Measurements from ENCODE around the gene ZBED4.

The ZBED4 gene

DNA sequence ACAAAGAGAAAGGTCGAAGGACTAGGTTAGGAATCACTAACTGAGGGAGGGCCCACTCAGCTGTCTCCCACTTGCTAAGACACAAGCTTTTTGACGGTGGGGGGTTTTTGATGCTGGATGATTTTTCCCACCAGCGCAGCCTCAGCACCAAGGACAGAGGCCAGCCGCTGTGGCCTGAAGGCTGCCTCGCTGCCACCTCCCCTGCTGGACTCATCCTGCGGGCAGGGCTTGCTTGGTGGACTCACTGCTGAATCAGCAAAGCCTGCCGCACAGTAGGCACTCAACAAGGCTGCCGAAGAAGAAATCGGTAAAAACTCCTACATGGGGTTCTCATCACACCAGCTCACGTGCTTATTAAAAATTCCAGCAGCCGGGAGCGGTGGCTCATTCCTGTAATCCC lies 62.0 kb downstream of the ZBED4 start:
- TF ChIP-seq CTCF (IDR thresholded peaks at IDR 0.05; ENCODE audit: insufficient read depth, low read length, poor library complexity, severe bottlenecking): no peak
- Histone ChIP-seq H3K27me3 (replicated peaks; ENCODE audit: control insufficient read depth, insufficient read depth, low read length) (no peaks in the 10 kb centered on the region), H3K36me3 (ENCODE audit: control insufficient read depth, insufficient read depth, low read length) (peaks cover 18% of the 10 kb centered on the region), H3K4me3 (replicated peaks; ENCODE audit: low read depth, low read length) (no peak overlapping the region)
- DNase-seq (ENCODE audit: extremely low read depth, insufficient read length): no peak

DNA sequence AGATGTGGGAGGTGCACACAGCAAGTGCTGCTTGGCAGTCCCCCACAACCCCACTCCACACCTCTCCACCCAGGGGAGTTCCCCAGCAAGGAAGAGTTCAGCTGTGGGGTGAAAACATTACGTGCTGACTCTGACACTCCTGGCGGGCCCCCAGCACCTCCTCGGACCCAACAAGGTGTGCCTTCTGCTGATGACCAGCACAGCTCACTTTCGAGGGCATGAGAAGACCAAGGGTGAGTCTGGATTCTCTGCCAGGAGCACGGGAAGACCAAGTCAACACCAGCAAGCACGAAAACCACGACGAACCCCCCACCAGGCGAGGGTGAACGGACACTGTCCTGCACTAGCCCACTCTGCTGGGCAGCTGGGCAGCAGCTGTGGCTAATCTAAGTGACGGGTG lies 63.2 kb downstream of the ZBED4 start:
- Histone ChIP-seq H3K4me3 (replicated peaks; ENCODE audit: low read depth, low read length) (no peak overlapping the region), H3K36me3 (ENCODE audit: control insufficient read depth, insufficient read depth, low read length) (peaks cover 26% of the 10 kb centered on the region), H3K27me3 (replicated peaks; ENCODE audit: control insufficient read depth, insufficient read depth, low read length) (no peaks in the 10 kb centered on the region)
- no peak for TF ChIP-seq CTCF (IDR thresholded peaks at IDR 0.05; ENCODE audit: insufficient read depth, low read length, poor library complexity, severe bottlenecking)
- no peak for DNase-seq (ENCODE audit: extremely low read depth, insufficient read length)

DNA sequence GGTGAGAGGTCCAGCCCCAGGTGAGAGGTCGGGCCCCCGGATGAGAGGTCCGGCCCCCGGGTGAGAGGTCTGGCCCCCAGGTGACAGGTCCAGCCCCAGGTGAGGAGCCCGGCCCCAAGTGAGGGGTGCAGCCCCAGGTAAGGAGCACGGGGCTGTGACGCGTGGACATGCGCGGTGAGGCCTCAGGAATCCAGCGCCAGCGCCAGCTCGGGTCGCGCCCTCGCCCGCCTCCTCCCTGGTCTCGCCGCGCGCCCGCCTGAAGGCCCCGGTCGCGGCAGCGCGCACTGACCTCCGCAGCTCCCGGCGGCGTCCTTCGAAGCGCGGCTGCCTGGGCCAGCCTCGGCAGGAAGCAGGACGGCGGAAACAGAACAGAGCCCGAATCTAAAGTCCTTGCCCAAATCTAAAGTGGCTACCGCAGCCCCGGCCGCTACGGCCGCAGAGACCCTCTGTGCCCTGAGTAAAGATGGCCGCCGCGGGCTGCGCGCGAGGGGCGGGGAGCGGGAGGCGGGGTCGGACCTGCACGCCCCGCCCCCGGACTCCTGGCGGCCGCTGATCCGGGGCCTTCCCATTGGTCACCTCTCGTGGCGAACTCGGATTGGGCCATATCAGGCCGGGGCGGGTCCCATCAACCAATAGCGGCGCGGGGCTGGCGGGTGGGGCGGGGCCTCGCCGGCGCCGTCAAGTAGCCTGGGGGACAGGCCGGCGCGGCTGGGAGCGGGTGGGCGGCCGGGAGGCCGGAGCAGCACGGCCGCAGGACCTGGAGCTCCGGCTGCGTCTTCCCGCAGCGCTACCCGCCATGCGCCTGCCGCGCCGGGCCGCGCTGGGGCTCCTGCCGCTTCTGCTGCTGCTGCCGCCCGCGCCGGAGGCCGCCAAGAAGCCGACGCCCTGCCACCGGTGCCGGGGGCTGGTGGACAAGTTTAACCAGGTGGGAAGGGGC lies 64.6 kb downstream of the ZBED4 start, which contains the start of the genes ALG12 and CRELD2:
TSS of gene ALG12 (minus strand) at position 465 of the 937 bp plus-strand sequence. CDS start 4,673 bp downstream, outside the sequence.
TSS of gene CRELD2 (plus strand) at position 661 of the 937 bp plus-strand sequence. CDS start at position 797, 136 bp downstream.
- peak; percentile 97 for DNase-seq (ENCODE audit: extremely low read depth, insufficient read length)
- peak within 1 kb of the TSS; percentile 95 for H3K4me3 ChIP-seq (replicated peaks; ENCODE audit: low read depth, low read length)
- TF ChIP-seq CTCF (IDR thresholded peaks at IDR 0.05; ENCODE audit: insufficient read depth, low read length, poor library complexity, severe bottlenecking): no peak
- peaks cover 24% of the 10 kb centered on the region for H3K36me3 ChIP-seq (ENCODE audit: control insufficient read depth, insufficient read depth, low read length)
- no peaks in the 10 kb centered on the region for H3K27me3 ChIP-seq (replicated peaks; ENCODE audit: control insufficient read depth, insufficient read depth, low read length)

DNA sequence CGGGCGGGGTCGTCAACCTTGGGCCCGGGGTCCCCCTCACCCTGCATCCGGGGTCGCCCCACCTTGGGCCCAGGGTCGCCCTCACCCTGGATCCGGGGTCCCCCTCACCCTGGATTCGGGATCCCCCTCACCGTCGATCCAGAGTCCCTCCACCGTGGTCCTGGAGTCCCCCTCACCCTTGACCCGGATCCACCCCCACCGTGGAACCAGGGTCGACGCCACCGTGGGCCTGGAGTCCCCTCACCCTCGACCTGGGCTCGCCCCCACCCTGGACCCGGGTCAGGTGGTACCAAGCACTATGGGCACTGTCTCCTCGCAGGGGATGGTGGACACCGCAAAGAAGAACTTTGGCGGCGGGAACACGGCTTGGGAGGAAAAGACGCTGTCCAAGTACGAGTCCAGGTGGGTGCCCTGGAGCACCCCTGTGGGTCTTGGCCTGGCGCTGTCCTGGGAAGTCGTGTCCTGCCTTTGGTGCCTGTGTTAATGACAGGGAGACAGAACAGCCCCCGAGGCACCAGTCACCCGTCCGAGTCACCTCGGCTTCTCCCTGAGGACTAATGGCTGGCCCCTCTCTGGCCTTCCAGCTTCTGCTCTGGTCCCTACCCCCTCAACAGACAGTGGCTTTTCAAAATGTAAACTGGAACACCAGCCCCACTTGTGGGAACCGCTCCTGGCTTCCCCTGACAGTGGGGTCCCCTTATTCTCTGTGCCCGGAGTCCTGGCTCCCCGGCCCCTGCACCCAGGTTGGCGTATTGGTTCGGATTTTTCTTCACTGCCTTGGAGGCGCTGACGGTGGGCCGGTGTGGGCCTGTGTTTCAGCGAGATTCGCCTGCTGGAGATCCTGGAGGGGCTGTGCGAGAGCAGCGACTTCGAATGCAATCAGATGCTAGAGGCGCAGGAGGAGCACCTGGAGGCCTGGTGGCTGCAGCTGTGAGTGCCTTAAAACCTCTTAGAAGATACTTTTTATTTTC lies 65.6 kb downstream of the ZBED4 start:
- no peak for DNase-seq (ENCODE audit: extremely low read depth, insufficient read length)
- Histone ChIP-seq H3K27me3 (replicated peaks; ENCODE audit: control insufficient read depth, insufficient read depth, low read length) (no peaks in the 10 kb centered on the region), H3K36me3 (ENCODE audit: control insufficient read depth, insufficient read depth, low read length) (peaks cover 19% of the 10 kb centered on the region), H3K4me3 (replicated peaks; ENCODE audit: low read depth, low read length) (peak overlapping the region; percentile 95)
- TF ChIP-seq CTCF (IDR thresholded peaks at IDR 0.05; ENCODE audit: insufficient read depth, low read length, poor library complexity, severe bottlenecking): no peak

- Histone ChIP-seq H3K36me3 (ENCODE audit: control insufficient read depth, insufficient read depth, low read length) (peaks cover 17% of the 10 kb centered on the region), H3K4me3 (replicated peaks; ENCODE audit: low read depth, low read length) (no peak overlapping the region), H3K27me3 (replicated peaks; ENCODE audit: control insufficient read depth, insufficient read depth, low read length) (no peaks in the 10 kb centered on the region)
- no peak for TF ChIP-seq CTCF (IDR thresholded peaks at IDR 0.05; ENCODE audit: insufficient read depth, low read length, poor library complexity, severe bottlenecking)
- DNase-seq (ENCODE audit: extremely low read depth, insufficient read length): no peak
Observed at GRCh38 chr22:49920859-49921258, 67.2 kb downstream of the ZBED4 start.
